Epithelial cell of proximal tubule (primary cell): ENCODE measurements around the gene TMEM18. TPM values are rescaled to one million over a fixed set of nuclear protein-coding genes. Genes with fewer than 3 reads are reported as not detected.

Experiments
- DNase-seq: peaks from one replicate; pipeline ENCODE4 v3.0.0-alpha.2; 2011; ENCODE audit warnings: low read depth
- H3K4me3 ChIP-seq: 2 replicates; pipeline ENCODE4 v1.5.1; 2011; ENCODE audit warnings: low read depth, mild to moderate bottlenecking, low read length
- CTCF ChIP-seq: conservative IDR thresholded peaks from 2 replicates; pipeline ENCODE4 v1.5.1; 2012; ENCODE audit warnings: low read depth, mild to moderate bottlenecking, low read length
- total RNA-seq: library from RNA; depleted of rRNA; stranded (reverse); fragments of >200 nt; gene quantifications from 2 replicates; pipeline ENCODE4 v1.2.3, GENCODE V29; 2015

The TMEM18 gene
- total RNA-seq, 1 donor from 2014 or later: 39.4 TPM

- no peak overlapping the region for H3K4me3 ChIP-seq
- no peak for TF ChIP-seq CTCF
- no peak for DNase-seq
These were observed 40.5 kb upstream of the TMEM18 start for GRCh38 chr2:717661-718060.

GRCh38 chr2:715854-716560 is 38.8 kb upstream of the TMEM18 start:
- no peak for DNase-seq
- TF ChIP-seq CTCF: peak; percentile 43
- H3K4me3 ChIP-seq: no peak overlapping the region

GRCh38 chr2:715038-715437 is 37.8 kb upstream of the TMEM18 start:
- DNase-seq: no peak
- TF ChIP-seq CTCF: no peak
- no peak overlapping the region for H3K4me3 ChIP-seq

- DNase-seq: peak; percentile 9
- TF ChIP-seq CTCF: peak; percentile 87
- no peak overlapping the region for H3K4me3 ChIP-seq
These were observed 37.0 kb upstream of the TMEM18 start for GRCh38 chr2:714005-714741.

GRCh38 chr2:710867-711665 is 33.9 kb upstream of the TMEM18 start:
- no peak for DNase-seq
- TF ChIP-seq CTCF: no peak
- H3K4me3 ChIP-seq: no peak overlapping the region

- DNase-seq: no peak
- no peak overlapping the region for H3K4me3 ChIP-seq
- no peak for TF ChIP-seq CTCF
These were observed 32.0 kb upstream of the TMEM18 start for GRCh38 chr2:709138-709765.
